GM23338 (cell line): ENCODE measurements around the gene NEO1. TPM values are rescaled to one million over a fixed set of nuclear protein-coding genes. Genes with fewer than 3 reads are reported as not detected.

ENCODE experiments used
- ATAC-seq: fragments of 200-7000 bp; cut with Tn5 transposase; 3 replicates; pipeline ENCODE4 v1.9.1; 2020
- DNase-seq: peaks from one replicate; pipeline ENCODE4 v3.0.0-alpha.2; 2015; ENCODE audit warnings: low spot score
- H2AFZ ChIP-seq: fragments of 200-600 bp; sonication (generic); 2 replicates; pipeline ENCODE4 v1.8.0; 2016; ENCODE audit warnings: antibody characterized with exemption, mild to moderate bottlenecking, moderate library complexity
- H3F3A ChIP-seq: fragments of 200-600 bp; sonication (generic); replicated peaks from 2 replicates; pipeline ENCODE4 v1.8.0; 2017; ENCODE audit warnings: antibody characterized with exemption, mixed run types, low read depth
- H3K27ac ChIP-seq: fragments of 200-600 bp; sonication (generic); 2 replicates; pipeline ENCODE4 v1.6.1; 2016; ENCODE audit warnings: low read depth
- H3K27me3 ChIP-seq: fragments of 200-600 bp; sonication (generic); 2 replicates; pipeline ENCODE4 v1.8.0; 2016; ENCODE audit warnings: mild to moderate bottlenecking, mixed run types, moderate library complexity; ENCODE audit not compliant: insufficient read depth
- H3K36me3 ChIP-seq: fragments of 200-600 bp; sonication (generic); 2 replicates; pipeline ENCODE4 v1.8.0; 2016; ENCODE audit warnings: mild to moderate bottlenecking; ENCODE audit not compliant: insufficient read depth
- H3K4me1 ChIP-seq: fragments of 200-600 bp; sonication (generic); 2 replicates; pipeline ENCODE4 v1.8.0; 2016; ENCODE audit warnings: mild to moderate bottlenecking, moderate library complexity; ENCODE audit not compliant: insufficient read depth
- H3K4me2 ChIP-seq: fragments of 200-600 bp; sonication (generic); 2 replicates; pipeline ENCODE4 v1.7.1; 2017; ENCODE audit warnings: mixed run types
- H3K4me3 ChIP-seq: fragments of 200-600 bp; sonication (generic); 2 replicates; pipeline ENCODE4 v1.6.1; 2016; ENCODE audit warnings: mixed run types
- H3K79me2 ChIP-seq: fragments of 200-600 bp; sonication (generic); replicated peaks from 2 replicates; pipeline ENCODE4 v1.8.0; 2017; ENCODE audit warnings: mild to moderate bottlenecking; ENCODE audit not compliant: insufficient read depth
- H3K9me2 ChIP-seq: fragments of 200-600 bp; sonication (generic); 2 replicates; pipeline ENCODE4 v1.8.0; 2017; ENCODE audit not compliant: insufficient read depth
- H4K20me1 ChIP-seq: fragments of 200-600 bp; sonication (generic); replicated peaks from 2 replicates; pipeline ENCODE4 v1.8.0; 2017; ENCODE audit warnings: mild to moderate bottlenecking; ENCODE audit not compliant: insufficient read depth
- H3K27ac Mint-ChIP-seq: 2 replicates; pipeline ENCODE4 v1.8.0; 2020; ENCODE audit warnings: inconsistent platforms, mild to moderate bottlenecking, moderate library complexity, mixed read lengths
- H3K27me3 Mint-ChIP-seq: 3 replicates; pipeline ENCODE4 v1.8.0; 2022; ENCODE audit warnings: low read depth, mild to moderate bottlenecking, moderate library complexity, mixed read lengths, inconsistent platforms; ENCODE audit not compliant: insufficient read depth, poor library complexity
- H3K36me3 Mint-ChIP-seq: 3 replicates; pipeline ENCODE4 v1.8.0; 2021; ENCODE audit warnings: low read depth, mild to moderate bottlenecking, inconsistent platforms, moderate library complexity, mixed read lengths
- H3K4me1 Mint-ChIP-seq: 3 replicates; pipeline ENCODE4 v1.8.0; 2020; ENCODE audit warnings: mild to moderate bottlenecking, inconsistent platforms, mixed read lengths
- H3K4me3 Mint-ChIP-seq: 3 replicates; pipeline ENCODE4 v1.8.0; 2021; ENCODE audit warnings: moderate library complexity, mild to moderate bottlenecking, inconsistent platforms, mixed read lengths
- H3K9me3 Mint-ChIP-seq: 3 replicates; pipeline ENCODE4 v1.8.0; 2020; ENCODE audit warnings: moderate library complexity, mild to moderate bottlenecking, inconsistent platforms, mixed read lengths
- CREB1 ChIP-seq: fragments of 250-450 bp; sonication (Bioruptor Pico); IDR thresholded peaks from 2 replicates; pipeline ENCODE4 v1.5.0; 2020; ENCODE audit warnings: low read depth, mild to moderate bottlenecking, moderate library complexity
- CTCF ChIP-seq, 2 experiments: fragments of 200-600 bp in 1 of 2; sonication (generic) in 1 of 2; conservative IDR thresholded peaks; 2 replicates each; pipeline versions ENCODE4 v1.5.1 to v1.6.1; 2016 to 2017; ENCODE audit warnings: antibody characterized with exemption in 2 of 2, low read depth in 2 of 2, mild to moderate bottlenecking in 2 of 2, moderate library complexity in 1 of 2
- ETS1 ChIP-seq: IDR thresholded peaks from 2 replicates; pipeline ENCODE4 v1.6.1; 2016; ENCODE audit warnings: antibody characterized with exemption
- EZH2 ChIP-seq: fragments of 200-600 bp; sonication (generic); IDR thresholded peaks from one replicate; pipeline ENCODE4 v1.8.0; 2017; ENCODE audit warnings: antibody characterized with exemption, mild to moderate bottlenecking, low read depth; ENCODE audit not compliant: unreplicated experiment
- EZH2phosphoT487 ChIP-seq: fragments of 200-600 bp; sonication (generic); IDR thresholded peaks from one replicate; pipeline ENCODE4 v1.8.1; 2018; ENCODE audit warnings: antibody characterized with exemption; ENCODE audit not compliant: unreplicated experiment
- JUNB ChIP-seq: IDR thresholded peaks from one replicate; pipeline ENCODE4 v1.6.1; 2016; ENCODE audit warnings: antibody characterized with exemption; ENCODE audit not compliant: unreplicated experiment
- NANOG ChIP-seq: IDR thresholded peaks from 2 replicates; pipeline ENCODE4 v1.6.1; 2016; ENCODE audit warnings: antibody characterized with exemption, borderline replicate concordance
- POLR2AphosphoS5 ChIP-seq: IDR thresholded peaks from 2 replicates; pipeline ENCODE4 v1.6.1; 2016; ENCODE audit warnings: antibody characterized with exemption, low read depth
- REST ChIP-seq: IDR thresholded peaks from one replicate; pipeline ENCODE4 v1.6.1; 2018; ENCODE audit warnings: antibody characterized with exemption; ENCODE audit not compliant: unreplicated experiment
- STAT1 ChIP-seq: IDR thresholded peaks from one replicate; pipeline ENCODE4 v1.6.1; 2016; ENCODE audit warnings: antibody characterized with exemption; ENCODE audit not compliant: unreplicated experiment
- ZNF114 ChIP-seq: fragments of 250-450 bp; sonication (Bioruptor Pico); IDR thresholded peaks from 2 replicates; pipeline ENCODE4 v1.5.0; 2020; ENCODE audit warnings: mild to moderate bottlenecking, moderate library complexity
- ZNF331 ChIP-seq: fragments of 250-450 bp; sonication (Bioruptor Pico); IDR thresholded peaks from 2 replicates; pipeline ENCODE4 v1.5.0; 2020; ENCODE audit warnings: low read depth, mild to moderate bottlenecking, moderate library complexity
- ZNF462 ChIP-seq: fragments of 250-450 bp; sonication (Bioruptor Pico); IDR thresholded peaks from 2 replicates; pipeline ENCODE4 v1.5.0; 2020; ENCODE audit warnings: mild to moderate bottlenecking, moderate library complexity
- polyA plus RNA-seq: library from polyadenylated mRNA; unstranded; fragments of >200 nt; fragmentation: Nextera tagmentation; extraction: Ambion mirVana; gene quantifications from 2 replicates; pipeline ENCODE4 v1.2.1, GENCODE V29; 2016
- total RNA-seq: library from RNA; depleted of rRNA; stranded (reverse); fragments of >200 nt; shearing (Covaris generic); gene quantifications from 2 replicates; pipeline ENCODE4 v1.2.3, GENCODE V29; 2014

NEO1 gene
- total and polyA plus RNA-seq, 2 experiments from 2014 or later: 8.4 to 45.8 TPM

GRCh38 chr15:73120269-73120668, 68.0 kb downstream of the NEO1 start:
- Histone ChIP-seq H3K4me2 (no peak overlapping the region), H3K27ac (no peak overlapping the region), H3K4me3 (no peak overlapping the region), H3K36me3 (no peaks in the 10 kb centered on the region), H3K27me3 (no peaks in the 10 kb centered on the region), H2AFZ (no peak overlapping the region), H4K20me1 (peaks cover 3% of the 10 kb centered on the region; the same call in 1 of the 2 replicates), H3F3A (no peaks in the 10 kb centered on the region), H3K4me1 (no peaks in the 10 kb centered on the region), H3K79me2 (no peaks in the 10 kb centered on the region), H3K9me2 (no peaks in the 10 kb centered on the region)
- H3K36me3 Mint-ChIP-seq: no peaks in the 10 kb centered on the region; the same call in 2 of the 3 replicates
- no peak overlapping the region for H3K27ac Mint-ChIP-seq
- TF ChIP-seq JUNB (no peak), REST (no peak), ETS1 (no peak), STAT1 (no peak), POLR2AphosphoS5 (no peak), EZH2 (no peak), ZNF331 (CRISPR knock-in tag) (no peak), NANOG (no peak), CREB1 (CRISPR knock-in tag) (no peak), EZH2phosphoT487 (no peak), CTCF (conservative IDR thresholded peaks at IDR 0.05; ENCODE audit: low read depth in 2 of 2) (no peak), ZNF462 (CRISPR knock-in tag) (no peak), ZNF114 (no peak)
- peaks cover 5% of the 10 kb centered on the region; the same call in 1 of the 3 replicates for H3K4me1 Mint-ChIP-seq
- DNase-seq: no peak
- no peaks in the 10 kb centered on the region; the same call in 2 of the 3 replicates for H3K9me3 Mint-ChIP-seq
- H3K27me3 Mint-ChIP-seq: no peaks in the 10 kb centered on the region
- no peak for ATAC-seq
- H3K4me3 Mint-ChIP-seq: no peak overlapping the region
